ENCODE measurements around the gene MRPL20.
"Not testable (repeated sequence)": the region's sequence is repeated elsewhere in the genome, so short reads cannot be mapped to it uniquely, and the experiment has no call there.

The MRPL20 gene

GRCh38 chr1:1420654-1421141, 13.6 kb upstream of the MRPL20 start:
- H3K27ac ChIP-seq: peak overlapping the region; percentile 75
- TF ChIP-seq, protein P1, sequence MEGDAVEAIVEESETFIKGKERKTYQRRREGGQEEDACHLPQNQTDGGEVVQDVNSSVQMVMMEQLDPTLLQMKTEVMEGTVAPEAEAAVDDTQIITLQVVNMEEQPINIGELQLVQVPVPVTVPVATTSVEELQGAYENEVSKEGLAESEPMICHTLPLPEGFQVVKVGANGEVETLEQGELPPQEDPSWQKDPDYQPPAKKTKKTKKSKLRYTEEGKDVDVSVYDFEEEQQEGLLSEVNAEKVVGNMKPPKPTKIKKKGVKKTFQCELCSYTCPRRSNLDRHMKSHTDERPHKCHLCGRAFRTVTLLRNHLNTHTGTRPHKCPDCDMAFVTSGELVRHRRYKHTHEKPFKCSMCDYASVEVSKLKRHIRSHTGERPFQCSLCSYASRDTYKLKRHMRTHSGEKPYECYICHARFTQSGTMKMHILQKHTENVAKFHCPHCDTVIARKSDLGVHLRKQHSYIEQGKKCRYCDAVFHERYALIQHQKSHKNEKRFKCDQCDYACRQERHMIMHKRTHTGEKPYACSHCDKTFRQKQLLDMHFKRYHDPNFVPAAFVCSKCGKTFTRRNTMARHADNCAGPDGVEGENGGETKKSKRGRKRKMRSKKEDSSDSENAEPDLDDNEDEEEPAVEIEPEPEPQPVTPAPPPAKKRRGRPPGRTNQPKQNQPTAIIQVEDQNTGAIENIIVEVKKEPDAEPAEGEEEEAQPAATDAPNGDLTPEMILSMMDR (conservative IDR thresholded peaks at IDR 0.05; ENCODE audit: low read depth): no peak
- ChIA-PET CTCF (interaction anchor here (0.9 to 1.4 kb wide), 2 partner anchors 13 to 21 kb away, joined by 3 read pairs; no protein-coding TSS in a partner anchor), POLR2A (ENCODE audit: low non-redundant PET) (interaction anchor here (0.9 kb wide), 1 partner anchor 13 kb away, joined by 3 read pairs; no protein-coding TSS in a partner anchor)
- no peak for DNase-seq (ENCODE audit: low spot score)

GRCh38 chr1:1419813-1420653, 12.9 kb upstream of the MRPL20 start:
- POLR2A ChIA-PET (ENCODE audit: low non-redundant PET): no interaction called here
- CTCF ChIA-PET: interaction anchor here (1.4 kb wide), 1 partner anchor 12 kb away, joined by 3 read pairs; no protein-coding TSS in a partner anchor
- DNase-seq (ENCODE audit: low spot score): no peak

GRCh38 chr1:1419363-1419812, 12.3 kb upstream of the MRPL20 start:
- no peak for DNase-seq (ENCODE audit: low spot score)
- POLR2A ChIA-PET (ENCODE audit: low non-redundant PET): interaction anchor here (0.6 kb wide), 1 partner anchor 23 kb away, joined by 8 read pairs; no protein-coding TSS in a partner anchor
- CTCF ChIA-PET: interaction anchor here (0.7 kb wide), 1 partner anchor 47 kb away, joined by 3 read pairs; no protein-coding TSS in a partner anchor
- TF ChIP-seq, protein P1 (conservative IDR thresholded peaks at IDR 0.05; ENCODE audit: low read depth): no peak
- no peak overlapping the region for H3K27ac ChIP-seq

More at GRCh38 chr1:1419813-1420653, 12.9 kb upstream of the MRPL20 start:
- H3K27ac ChIP-seq: peak overlapping the region; percentile 75; the same call in 1 of the 2 replicates
- TF ChIP-seq, protein P1 (conservative IDR thresholded peaks at IDR 0.05; ENCODE audit: low read depth): 0 out of 2 replicates have a peak, but pooled peaks have one; percentile 10

DNA sequence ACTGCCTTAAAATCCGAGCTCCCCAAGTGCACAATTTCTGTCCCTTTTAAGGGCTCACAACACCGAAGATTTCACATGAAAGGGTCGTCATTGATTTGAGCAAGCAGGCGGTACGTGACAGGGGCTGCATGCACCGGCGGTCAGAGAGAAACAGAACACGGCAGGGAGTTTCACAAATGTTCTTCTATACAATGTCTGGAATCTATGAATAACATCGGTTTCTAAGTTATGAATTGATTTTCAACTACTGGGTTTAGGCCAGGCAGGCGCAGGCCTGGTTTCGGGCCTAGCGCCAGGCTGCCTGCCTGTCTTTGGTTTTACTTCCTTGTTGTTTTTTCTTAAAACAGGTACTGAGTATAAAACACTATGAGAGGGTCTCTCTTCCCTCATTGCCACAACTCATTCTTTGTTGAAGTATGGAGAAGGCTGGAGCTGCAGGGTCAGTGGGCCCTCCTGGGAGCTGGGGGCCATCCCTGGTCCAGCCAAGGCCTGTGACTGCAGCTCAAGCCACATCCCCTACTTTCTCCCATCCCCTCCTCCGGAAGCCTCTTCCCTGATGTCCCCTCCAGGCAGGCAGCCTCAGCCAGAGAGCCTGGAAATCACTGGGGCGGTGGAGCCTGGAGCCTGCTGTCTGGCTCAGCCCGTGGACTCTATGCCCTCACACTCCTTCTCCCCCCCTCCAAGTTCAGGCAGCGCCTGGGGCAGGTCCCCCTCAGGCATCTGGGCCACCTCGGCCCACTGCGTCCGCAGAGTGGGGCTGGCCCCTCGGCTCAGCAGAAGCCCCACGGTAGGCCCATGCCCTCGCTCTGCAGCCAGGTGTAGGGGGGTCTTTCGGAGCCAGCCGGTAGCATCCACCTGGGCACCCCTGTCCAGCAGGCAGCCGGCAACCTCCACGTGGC, 11.6 kb upstream of the MRPL20 start:
- ChIA-PET CTCF (interaction anchor here (0.7 kb wide), 1 partner anchor 46 kb away, joined by 3 read pairs; no protein-coding TSS in a partner anchor), POLR2A (ENCODE audit: low non-redundant PET) (interaction anchor here (0.6 kb wide), 1 partner anchor 22 kb away, joined by 8 read pairs; no protein-coding TSS in a partner anchor)
- 0 out of 2 replicates have a peak overlapping the region, but pooled peaks have one; percentile 5 for H3K27ac ChIP-seq
- no peak for DNase-seq (ENCODE audit: low spot score)
- TF ChIP-seq, protein P1 (conservative IDR thresholded peaks at IDR 0.05; ENCODE audit: low read depth): no peak

- H3K27ac ChIP-seq; CTCF ChIA-PET; POLR2A ChIA-PET (ENCODE audit: low non-redundant PET); DNase-seq (ENCODE audit: low spot score): not testable (repeated sequence)
Observed at GRCh38 chr1:1417825-1418463, 10.9 kb upstream of the MRPL20 start.

DNA sequence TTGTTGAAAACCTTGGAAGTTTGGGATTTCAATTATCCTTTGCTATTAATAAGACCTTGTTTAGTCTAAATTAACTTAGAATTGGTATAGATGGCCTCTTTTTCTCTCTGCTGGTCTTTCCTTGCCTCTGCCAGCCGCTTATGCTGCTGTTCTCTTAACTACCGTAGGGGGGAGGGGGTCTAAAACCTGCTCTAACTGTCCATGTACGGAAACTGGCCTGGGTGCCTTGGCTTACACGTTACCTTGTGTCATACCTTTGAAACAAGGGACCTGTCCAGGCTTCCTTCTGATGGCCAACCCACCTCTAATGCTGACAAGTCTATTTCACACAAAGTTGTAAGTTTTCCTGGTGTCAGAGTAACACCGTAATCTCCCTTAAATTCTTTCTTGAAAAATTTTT, 10.3 kb upstream of the MRPL20 start:
- POLR2A ChIA-PET (ENCODE audit: low non-redundant PET); DNase-seq (ENCODE audit: low spot score); H3K27ac ChIP-seq; CTCF ChIA-PET: not testable (repeated sequence)

Measured in RWPE1 (cell line).